NB4 (cell line): ENCODE results near the gene PDE6B.

ENCODE experiments used
- DNase-seq: peaks from one replicate; pipeline ENCODE4 v3.0.0; 2010; ENCODE audit warnings: low read depth
- H3K4me3 ChIP-seq: one replicate; pipeline ENCODE4 v1.5.1; 2011; ENCODE audit warnings: mild to moderate bottlenecking, low read depth, low read length, moderate library complexity
- CTCF ChIP-seq: IDR thresholded peaks from one replicate; pipeline ENCODE4 v1.5.1; 2012; ENCODE audit warnings: low read depth, low read length
- MAX ChIP-seq: IDR thresholded peaks from 2 replicates; pipeline ENCODE4 v1.6.1; 2011; ENCODE audit warnings: low read depth, low read length
- MYC ChIP-seq: IDR thresholded peaks from 2 replicates; pipeline ENCODE4 v1.6.1; 2011; ENCODE audit warnings: low read depth, low read length
- POLR2A ChIP-seq: IDR thresholded peaks from 2 replicates; pipeline ENCODE4 v1.6.1; 2011; ENCODE audit warnings: mild to moderate bottlenecking; ENCODE audit not compliant: insufficient read length; ENCODE audit errors: extremely low read depth

PDE6B gene

GRCh38 chr4:626201-627091 lies 1.1 kb downstream of the PDE6B start:
- H3K4me3 ChIP-seq: no peak overlapping the region
- no peak for DNase-seq
- TF ChIP-seq MAX: no peak
- no peak for TF ChIP-seq CTCF
- TF ChIP-seq POLR2A: no peak
- TF ChIP-seq MYC: no peak

GRCh38 chr4:627347-628125 lies 2.2 kb downstream of the PDE6B start:
- no peak for TF ChIP-seq MAX
- no peak for TF ChIP-seq MYC
- no peak for TF ChIP-seq POLR2A
- TF ChIP-seq CTCF: no peak
- no peak for DNase-seq
- no peak overlapping the region for H3K4me3 ChIP-seq

GRCh38 chr4:628311-628741 lies 3.0 kb downstream of the PDE6B start:
- TF ChIP-seq POLR2A (no peak), MAX (no peak), CTCF (no peak), MYC (no peak)
- no peak for DNase-seq

GRCh38 chr4:628821-629635 lies 3.7 kb downstream of the PDE6B start:
- H3K4me3 ChIP-seq: no peak overlapping the region
- TF ChIP-seq MAX: no peak
- no peak for TF ChIP-seq CTCF
- TF ChIP-seq MYC: no peak
- no peak for TF ChIP-seq POLR2A
- no peak for DNase-seq

More at GRCh38 chr4:628311-628741, 3.0 kb downstream of the PDE6B start:
- H3K4me3 ChIP-seq: no peak overlapping the region

GRCh38 chr4:629636-629914 lies 4.2 kb downstream of the PDE6B start:
- TF ChIP-seq MAX (no peak), POLR2A (no peak), MYC (no peak), CTCF (no peak)
- H3K4me3 ChIP-seq: no peak overlapping the region
- DNase-seq: no peak
